Stomach smooth muscle (tissue), 2 donors: Measurements from ENCODE around the gene RUFY3.

Experiments
- H3K27ac ChIP-seq: one replicate; pipeline ENCODE4 v1.7.0; 2013; ENCODE audit warnings: mild to moderate bottlenecking, low read length, inconsistent platforms
- H3K27me3 ChIP-seq, 2 donors: one replicate each; pipeline ENCODE4 v1.7.0; 2013; ENCODE audit warnings: low read length in 2 of 2; ENCODE audit not compliant: insufficient read depth in 2 of 2, control insufficient read depth in 1 of 2
- H3K36me3 ChIP-seq, 2 donors: one replicate each; pipeline ENCODE4 v1.7.0; 2013; ENCODE audit warnings: low read length in 2 of 2; ENCODE audit not compliant: control insufficient read depth in 2 of 2, insufficient read depth in 2 of 2
- H3K4me1 ChIP-seq: one replicate; pipeline ENCODE4 v1.7.0; 2013; ENCODE audit warnings: low read length; ENCODE audit not compliant: control insufficient read depth, insufficient read depth
- H3K4me3 ChIP-seq, 2 donors: one replicate each; pipeline ENCODE4 v1.7.0; 2013; ENCODE audit warnings: low read length in 2 of 2
- H3K9ac ChIP-seq, 2 donors: one replicate each; pipeline ENCODE4 v1.7.0; 2013; ENCODE audit warnings: low read length in 2 of 2, mild to moderate bottlenecking in 1 of 2
- H3K9me3 ChIP-seq, 2 donors: one replicate each; pipeline ENCODE4 v1.7.0; 2013; ENCODE audit warnings: low read length in 2 of 2; ENCODE audit not compliant: control insufficient read depth in 2 of 2
- donor health status: healthy.
- donor health status: Pancreatic carcinoma.

The RUFY3 gene

DNA sequence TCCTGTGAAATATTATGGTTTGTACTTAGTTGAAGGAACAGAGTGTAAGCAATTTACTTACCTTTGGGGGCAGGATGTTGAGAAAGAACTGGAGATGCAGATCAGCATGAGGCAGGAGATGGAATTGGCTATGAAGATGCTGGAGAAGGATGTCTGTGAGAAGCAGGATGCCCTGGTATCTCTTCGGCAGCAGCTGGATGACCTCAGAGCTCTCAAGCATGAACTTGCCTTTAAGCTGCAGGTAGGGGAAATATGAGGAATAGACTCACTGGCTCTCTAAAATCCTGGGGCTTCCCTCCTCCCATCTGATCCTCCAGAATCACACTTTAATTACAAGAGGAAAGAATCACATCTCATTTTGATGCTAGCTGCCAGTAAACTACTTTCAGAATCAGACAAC is 67.0 kb downstream of the RUFY3 start:
- H3K9ac ChIP-seq = no peak overlapping the region
- H3K36me3 ChIP-seq = peaks cover 15 to 31% of the 10 kb centered on the region in 2 donors
- no peaks in the 10 kb centered on the region for H3K4me1 ChIP-seq
- no peak overlapping the region for H3K27ac ChIP-seq
- H3K27me3 ChIP-seq = no peaks in the 10 kb centered on the region
- H3K4me3 ChIP-seq = no peak overlapping the region
- H3K9me3 ChIP-seq = no peaks in the 10 kb centered on the region

DNA sequence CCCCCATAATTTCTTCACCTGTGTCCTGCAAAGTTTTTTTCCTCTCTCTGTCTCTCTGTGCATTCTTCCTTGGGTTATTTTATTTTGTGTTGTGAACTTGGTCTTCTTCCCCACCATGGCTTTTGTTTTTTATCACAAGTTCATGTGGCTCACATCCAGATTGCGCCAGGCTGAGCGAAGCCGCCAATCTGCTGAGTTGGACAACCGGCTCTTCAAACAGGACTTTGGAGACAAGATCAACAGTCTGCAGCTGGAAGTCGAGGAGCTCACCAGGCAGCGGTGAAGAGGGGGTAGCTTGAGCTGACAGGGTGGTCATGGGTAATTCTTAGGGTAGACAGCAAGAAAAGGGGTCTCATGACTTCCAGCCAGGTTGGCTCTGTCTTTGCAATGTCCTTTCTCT is 71.9 kb downstream of the RUFY3 start:
- Histone ChIP-seq H3K4me1 (no peaks in the 10 kb centered on the region), H3K9ac (no peak overlapping the region), H3K27ac (no peak overlapping the region), H3K27me3 (no peaks in the 10 kb centered on the region), H3K4me3 (no peak overlapping the region), H3K9me3 (no peaks in the 10 kb centered on the region), H3K36me3 (peaks cover 30 to 45% of the 10 kb centered on the region in 2 donors)

GRCh38 chr4:70801265-70801809 is 79.6 kb downstream of the RUFY3 start:
- no peaks in the 10 kb centered on the region for H3K27me3 ChIP-seq
- H3K9ac ChIP-seq = no peak overlapping the region
- no peak overlapping the region for H3K27ac ChIP-seq
- no peaks in the 10 kb centered on the region for H3K4me1 ChIP-seq
- H3K9me3 ChIP-seq = no peaks in the 10 kb centered on the region
- H3K4me3 ChIP-seq = no peak overlapping the region
- H3K36me3 ChIP-seq = peaks cover 15 to 18% of the 10 kb centered on the region in 2 donors

GRCh38 chr4:70802928-70803580 is 81.3 kb downstream of the RUFY3 start:
- H3K27ac ChIP-seq = no peak overlapping the region
- no peaks in the 10 kb centered on the region for H3K27me3 ChIP-seq
- H3K9me3 ChIP-seq = no peaks in the 10 kb centered on the region
- H3K4me3 ChIP-seq = no peak overlapping the region
- no peaks in the 10 kb centered on the region for H3K4me1 ChIP-seq
- peaks cover 15 to 18% of the 10 kb centered on the region in 2 donors for H3K36me3 ChIP-seq
- H3K9ac ChIP-seq = no peak overlapping the region

- no peak overlapping the region for H3K4me3 ChIP-seq
- no peaks in the 10 kb centered on the region for H3K9me3 ChIP-seq
Measured at GRCh38 chr4:70808151-70808550, 86.4 kb downstream of the RUFY3 start.

GRCh38 chr4:70815370-70815769 is 93.6 kb downstream of the RUFY3 start:
- Histone ChIP-seq H3K9me3 (no peaks in the 10 kb centered on the region), H3K27me3 (no peaks in the 10 kb centered on the region), H3K36me3 (peaks cover 10 to 11% of the 10 kb centered on the region in 2 donors), H3K9ac (no peak overlapping the region), H3K4me1 (no peaks in the 10 kb centered on the region), H3K27ac (no peak overlapping the region), H3K4me3 (no peak overlapping the region)

More at GRCh38 chr4:70808151-70808550, 86.4 kb downstream of the RUFY3 start:
- Histone ChIP-seq H3K27ac (no peak overlapping the region), H3K9ac (no peak overlapping the region), H3K36me3 (peaks cover 7 to 12% of the 10 kb centered on the region in 2 donors), H3K4me1 (no peaks in the 10 kb centered on the region), H3K27me3 (no peaks in the 10 kb centered on the region)

GRCh38 chr4:70816894-70817293 is 95.1 kb downstream of the RUFY3 start:
- Histone ChIP-seq H3K9me3 (no peaks in the 10 kb centered on the region), H3K36me3 (peaks cover 10 to 14% of the 10 kb centered on the region in 2 donors), H3K27me3 (no peaks in the 10 kb centered on the region), H3K27ac (no peak overlapping the region), H3K4me1 (no peaks in the 10 kb centered on the region), H3K9ac (no peak overlapping the region), H3K4me3 (no peak overlapping the region)

DNA sequence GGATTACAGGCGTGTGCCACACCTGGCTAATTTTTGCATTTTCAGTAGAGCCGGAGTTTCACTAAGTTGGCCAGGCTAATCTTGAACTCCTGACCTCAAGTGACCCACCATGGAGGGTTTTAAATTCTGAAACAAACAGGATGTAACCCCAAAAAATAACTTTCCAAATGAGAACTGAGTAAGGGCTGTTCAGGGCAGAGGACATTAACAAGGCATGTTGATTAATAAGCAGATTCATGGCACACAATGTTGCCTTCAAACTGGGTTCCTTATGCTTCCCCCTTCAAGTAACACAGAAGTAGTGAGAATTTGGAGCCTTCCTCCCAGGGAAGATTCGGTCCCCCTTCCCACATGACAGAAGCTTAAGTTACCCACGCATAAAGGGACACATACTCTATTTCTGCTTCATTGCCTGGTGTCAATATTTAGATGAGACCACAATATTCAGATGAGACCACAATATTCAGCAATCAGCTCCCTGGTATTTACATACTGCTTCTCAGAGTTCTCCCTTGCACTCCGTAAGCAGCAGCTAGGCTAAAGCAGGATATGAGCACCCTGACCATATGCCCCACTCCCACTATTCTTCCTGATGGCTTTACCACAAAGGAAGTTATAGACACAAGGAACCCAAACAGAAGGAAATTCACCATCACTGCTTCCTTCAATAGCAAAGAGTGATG is 96.5 kb downstream of the RUFY3 start:
- Histone ChIP-seq H3K9me3 (no peaks in the 10 kb centered on the region), H3K36me3 (peaks cover 13 to 21% of the 10 kb centered on the region in 2 donors), H3K27ac (no peak overlapping the region), H3K4me3 (no peak overlapping the region), H3K4me1 (no peaks in the 10 kb centered on the region), H3K27me3 (no peaks in the 10 kb centered on the region), H3K9ac (no peak overlapping the region)

DNA sequence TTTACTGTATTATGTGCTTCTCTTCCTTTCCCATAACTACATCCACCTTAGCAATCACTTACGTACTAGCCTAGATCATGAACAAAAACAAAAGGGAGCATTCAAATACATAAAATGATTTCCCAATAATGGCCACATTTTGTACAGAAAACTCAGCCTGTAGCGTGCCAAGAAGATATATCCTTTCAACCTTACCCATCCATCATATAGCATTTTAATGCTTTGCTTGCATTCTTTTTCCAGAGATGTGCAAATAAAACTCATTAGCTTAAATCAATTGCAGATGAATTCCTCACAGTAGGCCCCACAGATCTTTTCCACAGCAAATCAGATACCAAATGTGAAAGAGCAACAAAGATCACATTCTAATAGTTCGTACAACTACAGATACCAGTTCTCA is 97.2 kb downstream of the RUFY3 start:
- H3K4me1 ChIP-seq = no peaks in the 10 kb centered on the region
- H3K36me3 ChIP-seq = peaks cover 16 to 21% of the 10 kb centered on the region in 2 donors
- H3K27me3 ChIP-seq = no peaks in the 10 kb centered on the region
- H3K9ac ChIP-seq = no peak overlapping the region
- no peak overlapping the region for H3K4me3 ChIP-seq
- no peaks in the 10 kb centered on the region for H3K9me3 ChIP-seq
- H3K27ac ChIP-seq = no peak overlapping the region

DNA sequence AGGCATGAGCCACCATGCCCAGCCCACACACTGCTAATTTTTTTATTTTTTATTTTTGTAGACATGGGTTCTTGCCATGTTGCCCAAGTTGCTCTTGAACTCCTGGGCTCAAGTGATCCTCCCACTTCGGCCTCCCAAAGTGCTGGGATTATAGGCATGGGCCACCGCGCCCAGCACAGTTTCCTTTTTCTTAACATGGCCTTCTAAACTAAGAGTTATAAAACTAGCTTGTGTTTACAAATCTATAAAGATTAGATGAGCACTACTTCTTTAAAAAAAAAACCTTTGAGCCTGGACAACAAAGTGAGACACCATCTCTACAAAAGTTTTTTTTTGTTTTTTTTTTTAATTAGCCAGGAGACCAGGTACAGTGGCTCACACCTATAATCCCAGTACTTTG is 107.3 kb downstream of the RUFY3 start:
- H3K27ac ChIP-seq = no peak overlapping the region
- no peaks in the 10 kb centered on the region for H3K4me1 ChIP-seq
- peaks cover 39 to 42% of the 10 kb centered on the region in 2 donors for H3K36me3 ChIP-seq
- no peaks in the 10 kb centered on the region for H3K9me3 ChIP-seq
- no peak overlapping the region for H3K4me3 ChIP-seq
- no peak overlapping the region for H3K9ac ChIP-seq
- H3K27me3 ChIP-seq = no peaks in the 10 kb centered on the region

DNA sequence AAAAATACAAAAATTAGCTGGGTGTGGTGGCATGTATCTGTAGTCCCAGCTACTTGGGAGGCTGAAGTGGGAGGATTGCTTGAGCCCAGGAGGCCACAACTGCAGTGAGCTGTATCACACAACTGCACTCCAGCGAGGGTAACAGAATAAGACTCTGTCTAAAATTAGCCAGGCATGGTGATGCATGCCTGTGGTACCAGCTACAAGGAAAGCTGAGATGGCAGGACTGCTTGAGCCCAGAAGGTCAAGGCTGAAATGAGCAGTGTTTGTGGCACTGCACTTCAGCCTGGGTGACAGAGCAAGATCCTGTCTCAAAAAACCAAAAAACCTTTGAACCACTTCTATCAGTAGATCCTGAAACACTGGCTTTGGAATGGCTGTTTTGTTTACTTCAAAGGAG is 107.7 kb downstream of the RUFY3 start:
- H3K27me3 ChIP-seq = no peaks in the 10 kb centered on the region
- H3K9ac ChIP-seq = no peak overlapping the region
- no peak overlapping the region for H3K4me3 ChIP-seq
- peaks cover 39 to 42% of the 10 kb centered on the region in 2 donors for H3K36me3 ChIP-seq
- no peaks in the 10 kb centered on the region for H3K4me1 ChIP-seq
- no peak overlapping the region for H3K27ac ChIP-seq
- H3K9me3 ChIP-seq = no peaks in the 10 kb centered on the region
